ENCODE results near the gene FAU. TPM values are rescaled to one million over a fixed set of nuclear protein-coding genes. Genes with fewer than 3 reads are reported as not detected.

FAU gene
- total and polyA plus RNA-seq, 2 of the 13 experiments (the other 11 are each of a cell fraction or from before 2014, with no cell fraction given) = 374 to 869 TPM

- TF ChIP-seq HHEX (CRISPR knock-in tag; IDR thresholded peaks at IDR 0.05) (no peak), ZNF143 (CRISPR knock-in tag; IDR thresholded peaks at IDR 0.05) (peak; percentile 57; the same call in 1 of the 2 replicates), ZNF550 (CRISPR knock-in tag; IDR thresholded peaks at IDR 0.05; ENCODE audit: borderline replicate concordance) (0 out of 2 replicates have a peak, but pooled peaks have one; percentile 52), ZNF280D (CRISPR knock-in tag; IDR thresholded peaks at IDR 0.05) (no peak), JARID2 (CRISPR knock-in tag; IDR thresholded peaks at IDR 0.05; ENCODE audit: insufficient replicate concordance) (peak; percentile 24), GMEB1 (CRISPR knock-in tag; IDR thresholded peaks at IDR 0.05; ENCODE audit: borderline replicate concordance) (peak; percentile 94), ZNF235 (CRISPR knock-in tag; IDR thresholded peaks at IDR 0.05; ENCODE audit: borderline replicate concordance) (no peak), ZNF800 (CRISPR knock-in tag; IDR thresholded peaks at IDR 0.05) (no peak), TOE1 (CRISPR knock-in tag; IDR thresholded peaks at IDR 0.05) (no peak), ZNF616 (CRISPR knock-in tag; IDR thresholded peaks at IDR 0.05; ENCODE audit: low read depth) (no peak), ZFX (CRISPR knock-in tag; IDR thresholded peaks at IDR 0.05; ENCODE audit: low read depth) (peak; percentile 89), ZNF431 (CRISPR knock-in tag; IDR thresholded peaks at IDR 0.05; ENCODE audit: borderline replicate concordance, low read depth) (peak; percentile 77; the same call in 1 of the 2 replicates), SNAI1 (CRISPR knock-in tag; IDR thresholded peaks at IDR 0.05; ENCODE audit: borderline replicate concordance) (no peak), GPBP1L1 (CRISPR knock-in tag; IDR thresholded peaks at IDR 0.05) (no peak), MAX (IDR thresholded peaks at IDR 0.05) (peak; percentile 86), ZNF746 (CRISPR knock-in tag; IDR thresholded peaks at IDR 0.05) (peak; percentile 37; the same call in 1 of the 2 replicates), ETV5 (CRISPR knock-in tag; IDR thresholded peaks at IDR 0.05; ENCODE audit: borderline replicate concordance) (peak; percentile 88; the same call in 1 of the 2 replicates), NFYB (CRISPR knock-in tag; IDR thresholded peaks at IDR 0.05) (peak; percentile 68), RELA (CRISPR knock-in tag; IDR thresholded peaks at IDR 0.05) (peak; percentile 67; the same call in 1 of the 2 replicates), MEIS1 (CRISPR knock-in tag; IDR thresholded peaks at IDR 0.05; ENCODE audit: borderline replicate concordance) (peak; percentile 57; the same call in 1 of the 2 replicates)
Measured at GRCh38 chr11:65083834-65084597, 37.9 kb downstream of the FAU start, which contains the start of the genes CDCA5 and ZFPL1 (continued).

Measured in HepG2 (cell line).